ENCODE results near the gene PHAF1. TPM values are rescaled to one million over a fixed set of nuclear protein-coding genes. Genes with fewer than 3 reads are reported as not detected.

Gene PHAF1
- total and polyA plus RNA-seq, 2 of the 13 experiments (the other 11 are each of a cell fraction or from before 2014, with no cell fraction given), result 48.3 to 174 TPM

GRCh38 chr16:67173808-67174705, 64.3 kb downstream of the PHAF1 start (continued):
- TF ChIP-seq ZNF326 (CRISPR knock-in tag; IDR thresholded peaks at IDR 0.05; ENCODE audit: borderline replicate concordance) (no peak), CCAR2 (optimal IDR thresholded peaks at IDR 0.05; ENCODE audit: low read depth, low read length) (no peak), ZNF503 (CRISPR knock-in tag; IDR thresholded peaks at IDR 0.05) (no peak; the same call in 1 of the 2 replicates), ZBTB49 (CRISPR knock-in tag; IDR thresholded peaks at IDR 0.05; ENCODE audit: borderline replicate concordance) (no peak), ZBTB40 (IDR thresholded peaks at IDR 0.05) (no peak), ZBTB40 (CRISPR knock-in tag; IDR thresholded peaks at IDR 0.05) (peak; percentile 89), ZNF33B (CRISPR knock-in tag; IDR thresholded peaks at IDR 0.05) (peak; percentile 95; the same call in 1 of the 2 replicates), RXRA (CRISPR knock-in tag; IDR thresholded peaks at IDR 0.05) (peak; percentile 77), CHD4 (IDR thresholded peaks at IDR 0.05; ENCODE audit: borderline replicate concordance, low read length) (no peak), HOXA3 (CRISPR knock-in tag; IDR thresholded peaks at IDR 0.05) (peak; percentile 93), ZNF576 (CRISPR knock-in tag; IDR thresholded peaks at IDR 0.05) (0 out of 2 replicates have a peak, but pooled peaks have one; percentile 8), SMAD1 (CRISPR knock-in tag; IDR thresholded peaks at IDR 0.05; ENCODE audit: borderline replicate concordance, low read depth) (peak; percentile 94), ZNF335 (CRISPR knock-in tag; IDR thresholded peaks at IDR 0.05) (peak; percentile 84; the same call in 1 of the 2 replicates), ZNF572 (CRISPR knock-in tag; IDR thresholded peaks at IDR 0.05) (peak; percentile 81; the same call in 1 of the 2 replicates), HCFC1 (IDR thresholded peaks at IDR 0.05; ENCODE audit: low read depth, low read length) (peak; percentile 12; the same call in 1 of the 2 replicates)

All from HepG2 (cell line).